Activated naive CD4-positive, alpha-beta T cell treated with anti-CD3 and anti-CD28 coated beads for 36 hours (primary cell): ENCODE data around the gene AP2A2. TPM values are rescaled to one million over a fixed set of nuclear protein-coding genes. Genes with fewer than 3 reads are reported as not detected.

Experiments used
- CTCF ChIA-PET: fragments of 350-600 bp; sonication (Branson Sonifier 250); formaldehyde crosslinking; loops from one replicate; lab custom pipeline; 2021; ENCODE audit warnings: antibody characterized with exemption; lab: Charles Lee
- DNase-seq: peaks from one replicate; pipeline ENCODE4 v3.0.0-alpha.2; 2020
- H3K27ac Mint-ChIP-seq: one replicate; pipeline ENCODE4 v1.8.0; 2021; ENCODE audit warnings: mild to moderate bottlenecking, mixed read lengths
- H3K27me3 Mint-ChIP-seq: one replicate; pipeline ENCODE4 v1.8.0; 2021; ENCODE audit warnings: low read depth, mixed read lengths
- H3K36me3 Mint-ChIP-seq: one replicate; pipeline ENCODE4 v1.8.0; 2021; ENCODE audit warnings: low read depth, mixed read lengths
- H3K4me1 Mint-ChIP-seq: one replicate; pipeline ENCODE4 v1.8.0; 2021; ENCODE audit warnings: low read depth, mixed read lengths
- H3K4me3 Mint-ChIP-seq: one replicate; pipeline ENCODE4 v1.8.0; 2021; ENCODE audit warnings: mild to moderate bottlenecking, moderate library complexity, mixed read lengths
- H3K9me3 Mint-ChIP-seq: one replicate; pipeline ENCODE4 v1.8.0; 2021; ENCODE audit warnings: mixed read lengths
- intact Hi-C: fragments of 100-400 bp; cut with micrococcal nuclease; formaldehyde crosslinking; loops from one replicate; pipeline ENCODE4 v1.15.1; 2023
- total RNA-seq, 2 experiments: library from RNA; stranded (reverse); gene quantifications; one replicate each; pipeline ENCODE4 v1.2.3, GENCODE V29; 2021

Gene AP2A2
- total RNA-seq, 2 experiments from 2014 or later: 34.6 to 36.6 TPM

GRCh38 chr11:890794-891540 is 34.7 kb upstream of the AP2A2 start:
- Mint-ChIP-seq H3K36me3 (peaks cover 7% of the 10 kb centered on the region), H3K27me3 (no peaks in the 10 kb centered on the region), H3K4me1 (no peaks in the 10 kb centered on the region), H3K9me3 (no peaks in the 10 kb centered on the region), H3K4me3 (no peak overlapping the region), H3K27ac (no peak overlapping the region)
- no peak for DNase-seq
- intact Hi-C loops: no loop called here
- CTCF ChIA-PET: no interaction called here

- no peaks in the 10 kb centered on the region for H3K4me1 Mint-ChIP-seq
- H3K4me3 Mint-ChIP-seq: no peak overlapping the region
- intact Hi-C loops: no loop called here
- CTCF ChIA-PET: no interaction called here
- no peaks in the 10 kb centered on the region for H3K27me3 Mint-ChIP-seq
- H3K36me3 Mint-ChIP-seq: peaks cover 2% of the 10 kb centered on the region
- no peaks in the 10 kb centered on the region for H3K9me3 Mint-ChIP-seq
- no peak for DNase-seq
- H3K27ac Mint-ChIP-seq: no peak overlapping the region
These were observed 32.5 kb upstream of the AP2A2 start for GRCh38 chr11:893008-893654.

- H3K4me3 Mint-ChIP-seq: no peak overlapping the region
- H3K36me3 Mint-ChIP-seq: peaks cover 2% of the 10 kb centered on the region
- H3K27me3 Mint-ChIP-seq: no peaks in the 10 kb centered on the region
- intact Hi-C loops: no loop called here
- no peaks in the 10 kb centered on the region for H3K4me1 Mint-ChIP-seq
- no peak for DNase-seq
- no peak overlapping the region for H3K27ac Mint-ChIP-seq
- no peaks in the 10 kb centered on the region for H3K9me3 Mint-ChIP-seq
- CTCF ChIA-PET: no interaction called here
These were observed 31.0 kb upstream of the AP2A2 start for GRCh38 chr11:894575-895201.

- no peak for DNase-seq
- intact Hi-C loops: no loop called here
- H3K27ac Mint-ChIP-seq: no peak overlapping the region
- H3K36me3 Mint-ChIP-seq: peaks cover 4% of the 10 kb centered on the region
- no peaks in the 10 kb centered on the region for H3K27me3 Mint-ChIP-seq
- no peaks in the 10 kb centered on the region for H3K4me1 Mint-ChIP-seq
- H3K4me3 Mint-ChIP-seq: no peak overlapping the region
- CTCF ChIA-PET: interaction anchor here (0.7 kb wide), 1 partner anchor 118 kb away, joined by 3 read pairs; no protein-coding TSS in a partner anchor
- H3K9me3 Mint-ChIP-seq: no peaks in the 10 kb centered on the region
These were observed 30.1 kb upstream of the AP2A2 start for GRCh38 chr11:895331-896110.

- H3K27ac Mint-ChIP-seq: no peak overlapping the region
- no peaks in the 10 kb centered on the region for H3K9me3 Mint-ChIP-seq
- no peak overlapping the region for H3K4me3 Mint-ChIP-seq
- H3K36me3 Mint-ChIP-seq: peaks cover 14% of the 10 kb centered on the region
- CTCF ChIA-PET: no interaction called here
- no peak for DNase-seq
- no peaks in the 10 kb centered on the region for H3K4me1 Mint-ChIP-seq
- intact Hi-C loops: no loop called here
- H3K27me3 Mint-ChIP-seq: no peaks in the 10 kb centered on the region
These were observed 28.2 kb upstream of the AP2A2 start for GRCh38 chr11:897253-898142.

GRCh38 chr11:898143-898511 is 27.5 kb upstream of the AP2A2 start:
- intact Hi-C loops: no loop called here
- no peaks in the 10 kb centered on the region for H3K27me3 Mint-ChIP-seq
- H3K36me3 Mint-ChIP-seq: peaks cover 17% of the 10 kb centered on the region
- CTCF ChIA-PET: no interaction called here
- H3K4me3 Mint-ChIP-seq: no peak overlapping the region
- DNase-seq: no peak
- no peaks in the 10 kb centered on the region for H3K4me1 Mint-ChIP-seq
- no peaks in the 10 kb centered on the region for H3K9me3 Mint-ChIP-seq
- H3K27ac Mint-ChIP-seq: no peak overlapping the region

- H3K9me3 Mint-ChIP-seq: no peaks in the 10 kb centered on the region
- H3K27me3 Mint-ChIP-seq: no peaks in the 10 kb centered on the region
- DNase-seq: no peak
- H3K27ac Mint-ChIP-seq: no peak overlapping the region
- intact Hi-C loops: no loop called here
- no peaks in the 10 kb centered on the region for H3K4me1 Mint-ChIP-seq
- H3K4me3 Mint-ChIP-seq: no peak overlapping the region
- H3K36me3 Mint-ChIP-seq: peaks cover 17% of the 10 kb centered on the region
- CTCF ChIA-PET: no interaction called here
These were observed 27.0 kb upstream of the AP2A2 start for GRCh38 chr11:898540-899190.

- CTCF ChIA-PET: no interaction called here
- Mint-ChIP-seq H3K9me3 (no peaks in the 10 kb centered on the region), H3K27me3 (no peaks in the 10 kb centered on the region), H3K4me3 (no peak overlapping the region), H3K27ac (no peak overlapping the region), H3K36me3 (peaks cover 24% of the 10 kb centered on the region), H3K4me1 (no peaks in the 10 kb centered on the region)
- intact Hi-C loops: no loop called here
- no peak for DNase-seq
These were observed 25.9 kb upstream of the AP2A2 start for GRCh38 chr11:899724-900123.

GRCh38 chr11:900545-900944 is 25.1 kb upstream of the AP2A2 start:
- Mint-ChIP-seq H3K27me3 (no peaks in the 10 kb centered on the region), H3K4me3 (no peak overlapping the region), H3K27ac (no peak overlapping the region), H3K36me3 (peaks cover 24% of the 10 kb centered on the region), H3K4me1 (no peaks in the 10 kb centered on the region), H3K9me3 (no peaks in the 10 kb centered on the region)
- intact Hi-C loops: no loop called here
- DNase-seq: no peak
- CTCF ChIA-PET: no interaction called here

- peaks cover 26% of the 10 kb centered on the region for H3K36me3 Mint-ChIP-seq
- H3K27me3 Mint-ChIP-seq: no peaks in the 10 kb centered on the region
- H3K27ac Mint-ChIP-seq: no peak overlapping the region
- H3K4me1 Mint-ChIP-seq: no peaks in the 10 kb centered on the region
- H3K4me3 Mint-ChIP-seq: no peak overlapping the region
- intact Hi-C loops: no loop called here
- CTCF ChIA-PET: no interaction called here
- no peaks in the 10 kb centered on the region for H3K9me3 Mint-ChIP-seq
- DNase-seq: no peak
These were observed 24.1 kb upstream of the AP2A2 start for GRCh38 chr11:901452-902061.

- Mint-ChIP-seq H3K36me3 (peaks cover 25% of the 10 kb centered on the region), H3K27ac (no peak overlapping the region)
These were observed 21.3 kb upstream of the AP2A2 start for GRCh38 chr11:904380-904779.

More at GRCh38 chr11:904380-904779, 21.3 kb upstream of the AP2A2 start:
- intact Hi-C loops: no loop called here
- Mint-ChIP-seq H3K9me3 (no peaks in the 10 kb centered on the region), H3K4me3 (no peak overlapping the region), H3K27me3 (no peaks in the 10 kb centered on the region), H3K4me1 (peaks cover 15% of the 10 kb centered on the region)
- no peak for DNase-seq
- CTCF ChIA-PET: no interaction called here
